PC-9 (cell line): ENCODE results near the gene FAM118A.

Experiments
- CTCF ChIP-seq: fragments of 200-600 bp; sonication (generic); conservative IDR thresholded peaks from 2 replicates; pipeline ENCODE4 v1.6.1; 2017; ENCODE audit warnings: mixed run types, antibody characterized with exemption, mild to moderate bottlenecking, moderate library complexity
- EZH2 ChIP-seq: fragments of 200-600 bp; sonication (generic); IDR thresholded peaks from 2 replicates; pipeline ENCODE4 v1.8.0; 2017; ENCODE audit warnings: antibody characterized with exemption, low read depth

GRCh38 chr22:45357490-45357889 lies 47.8 kb downstream of the FAM118A start:
- TF ChIP-seq CTCF (no peak), EZH2 (no peak)
